ENCODE measurements around the gene GSC2.

GSC2 gene

GRCh38 chr22:19152942-19153883 lies 3.1 kb upstream of the GSC2 start:
- no peak for DNase-seq (ENCODE audit: low read depth)

- DNase-seq (ENCODE audit: low read depth): no peak
Measured at GRCh38 chr22:19151329-19152191, 1.5 kb upstream of the GSC2 start.

- DNase-seq (ENCODE audit: low read depth): no peak
Measured at GRCh38 chr22:19150482-19151328, 613 bp upstream of the GSC2 start.

GRCh38 chr22:19149047-19149883 lies 827 bp downstream of the GSC2 start:
- no peak for DNase-seq (ENCODE audit: low read depth)

- DNase-seq (ENCODE audit: low read depth): no peak
Measured at GRCh38 chr22:19148417-19149046, 1.6 kb downstream of the GSC2 start.

- DNase-seq (ENCODE audit: low read depth): no peak
Measured at GRCh38 chr22:19147195-19147780, 2.8 kb downstream of the GSC2 start.

- no peak for DNase-seq (ENCODE audit: low read depth)
Measured at GRCh38 chr22:19146215-19146968, 3.7 kb downstream of the GSC2 start.

GRCh38 chr22:19143967-19144400 lies 6.1 kb downstream of the GSC2 start:
- no peak for DNase-seq (ENCODE audit: low read depth)

- no peak for DNase-seq (ENCODE audit: low read depth)
Measured at GRCh38 chr22:19143212-19143611, 6.9 kb downstream of the GSC2 start.

GRCh38 chr22:19142394-19142793 lies 7.7 kb downstream of the GSC2 start:
- no peak for DNase-seq (ENCODE audit: low read depth)

- no peak for DNase-seq (ENCODE audit: low read depth)
Measured at GRCh38 chr22:19139974-19140373, 10.1 kb downstream of the GSC2 start.

- DNase-seq (ENCODE audit: low read depth): no peak
Measured at GRCh38 chr22:19139001-19139356, 11.1 kb downstream of the GSC2 start.

- DNase-seq (ENCODE audit: low read depth): no peak
Measured at GRCh38 chr22:19138217-19139000, 11.7 kb downstream of the GSC2 start.

GRCh38 chr22:19137384-19138216 lies 12.5 kb downstream of the GSC2 start:
- no peak for DNase-seq (ENCODE audit: low read depth)

- no peak for DNase-seq (ENCODE audit: low read depth)
Measured at GRCh38 chr22:19136915-19137314, 13.2 kb downstream of the GSC2 start.

- no peak for DNase-seq (ENCODE audit: low read depth)
Measured at GRCh38 chr22:19134874-19135273, 15.2 kb downstream of the GSC2 start.

GRCh38 chr22:19134176-19134831 lies 15.8 kb downstream of the GSC2 start:
- DNase-seq (ENCODE audit: low read depth): no peak

All from stimulated activated CD8-positive, alpha-beta memory T cell treated with anti-CD3 and anti-CD28 coated beads, Interleukin-15, amount 100 ng/mL, for 1 hour (primary cell).